HG03460 (cell line): Measurements from ENCODE around the gene CD300LF.

ENCODE experiments used
- ATAC-seq: cut with Tn5 transposase; IDR thresholded peaks from one replicate; pipeline ENCODE4 v1.9.1; 2021; ENCODE audit not compliant: unreplicated experiment

CD300LF gene

DNA sequence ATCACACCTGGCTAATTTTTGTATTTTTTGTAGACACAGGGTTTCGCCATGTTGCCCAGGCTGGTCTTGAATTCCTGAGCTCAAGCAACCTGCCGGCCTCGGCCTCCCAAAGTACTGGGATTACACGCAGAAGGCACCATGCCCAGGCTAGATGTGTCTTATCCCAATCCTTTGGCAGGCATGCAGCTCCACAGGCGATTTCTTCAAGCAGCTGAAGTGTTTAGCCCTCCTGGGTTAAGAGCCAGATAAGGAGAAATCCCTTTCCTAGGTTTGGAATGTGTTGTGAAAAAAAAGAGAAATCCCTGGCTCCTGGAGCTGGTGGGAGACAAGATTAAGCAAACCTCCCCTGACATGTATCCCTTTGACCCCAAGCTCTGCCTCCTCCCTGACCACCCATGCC, 33.7 kb upstream of the CD300LF start:
- no peak for ATAC-seq

DNA sequence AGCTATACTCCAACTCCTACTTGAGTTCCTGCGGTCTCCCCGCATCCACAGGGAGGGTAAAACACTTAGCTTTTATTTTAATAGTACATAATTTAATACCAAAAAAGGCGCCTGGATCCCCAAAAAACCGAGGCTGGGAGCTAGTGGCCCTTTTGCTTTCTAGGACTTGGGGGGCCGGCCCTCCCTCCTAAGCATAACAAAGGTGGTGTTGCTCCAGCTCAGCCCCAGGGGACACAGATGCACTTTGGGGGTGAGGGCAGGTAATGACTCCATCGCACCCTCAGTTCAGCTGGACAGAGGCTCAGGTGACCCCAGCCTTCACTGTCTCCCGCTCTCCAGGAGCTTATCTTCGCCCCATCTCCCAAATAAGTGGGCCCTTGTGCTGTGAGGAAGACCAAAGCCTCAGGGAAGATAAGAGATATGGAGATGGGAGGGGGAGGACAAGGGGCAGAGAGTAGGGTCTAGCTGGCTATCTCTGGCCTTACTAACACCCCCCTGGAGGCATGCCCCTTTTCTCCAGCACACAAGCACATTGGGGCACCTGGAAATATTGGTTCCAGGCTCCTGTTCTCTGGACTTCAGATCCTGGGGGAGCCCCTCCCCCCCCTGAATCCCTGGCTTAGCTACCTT, 32.9 kb upstream of the CD300LF start:
- ATAC-seq = no peak

DNA sequence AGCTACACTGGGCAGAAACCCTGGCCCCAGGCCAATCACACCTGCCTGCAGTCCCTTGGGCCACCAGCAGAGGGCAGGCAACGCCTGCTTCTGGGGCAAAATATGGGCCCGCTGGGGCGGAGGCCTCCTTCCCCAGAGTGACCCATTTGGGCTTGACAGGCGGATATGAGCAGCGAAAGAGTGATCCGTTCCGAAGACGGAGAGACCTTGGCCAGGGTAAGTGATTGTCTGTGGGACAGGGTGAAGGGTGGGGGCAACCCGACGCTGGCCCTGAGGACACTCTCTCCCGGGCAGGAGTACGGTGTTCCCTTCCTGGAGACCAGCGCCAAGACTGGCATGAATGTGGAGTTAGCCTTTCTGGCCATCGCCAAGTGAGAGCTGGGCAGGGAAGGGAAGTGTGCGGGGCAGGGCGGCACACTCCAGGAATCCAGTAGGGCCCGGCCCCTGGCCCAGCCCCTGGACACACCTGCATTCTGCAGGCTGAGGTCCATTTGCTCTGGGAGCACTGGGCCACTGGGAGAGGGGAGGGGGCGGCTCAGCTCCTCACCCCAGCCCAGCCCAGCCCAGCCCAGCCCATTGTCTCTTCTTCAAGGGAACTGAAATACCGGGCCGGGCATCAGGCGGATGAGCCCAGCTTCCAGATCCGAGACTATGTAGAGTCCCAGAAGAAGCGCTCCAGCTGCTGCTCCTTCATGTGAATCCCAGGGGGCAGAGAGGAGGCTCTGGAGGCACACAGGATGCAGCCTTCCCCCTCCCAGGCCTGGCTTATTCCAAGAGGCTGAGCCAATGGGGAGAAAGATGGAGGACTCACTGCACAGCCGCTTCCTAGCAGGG, 32.2 kb upstream of the CD300LF start:
- ATAC-seq = no peak

DNA sequence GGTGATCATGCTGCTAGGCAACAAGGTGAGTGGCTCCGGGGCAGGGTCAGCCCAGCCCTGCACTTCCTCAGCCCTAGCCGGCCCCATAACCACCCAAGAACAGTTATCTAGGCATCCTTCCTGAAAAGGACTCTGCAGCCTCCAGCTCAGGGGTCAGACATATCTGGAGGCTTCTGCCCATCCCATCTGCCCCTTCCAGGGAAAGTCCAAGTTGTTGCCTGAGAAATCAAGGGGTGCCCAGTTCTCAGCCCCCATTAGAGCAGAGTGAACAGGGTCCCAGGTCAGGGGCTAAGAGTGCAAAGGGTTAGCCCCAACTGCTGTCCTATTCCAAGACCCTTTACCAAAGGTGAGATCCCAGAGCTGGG, 31.6 kb upstream of the CD300LF start:
- no peak for ATAC-seq

DNA sequence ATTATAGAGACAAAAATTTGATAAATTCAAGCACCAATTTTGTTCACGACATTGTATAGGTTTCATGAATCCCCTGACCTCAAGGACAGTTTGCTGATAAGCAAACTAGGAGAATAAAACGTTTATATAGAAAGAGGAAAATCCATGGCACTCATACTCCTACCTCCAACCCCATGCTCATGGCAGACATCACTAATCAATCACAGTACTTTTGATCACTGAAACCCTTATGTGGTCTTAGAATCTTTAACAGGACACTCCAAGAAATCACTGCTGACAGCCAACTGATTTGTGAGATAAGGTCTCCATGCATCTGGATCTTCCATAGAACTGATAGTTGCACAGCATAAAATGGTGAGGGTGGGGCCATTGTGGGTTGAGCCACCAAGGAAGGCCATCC, 31.0 kb upstream of the CD300LF start:
- no peak for ATAC-seq

DNA sequence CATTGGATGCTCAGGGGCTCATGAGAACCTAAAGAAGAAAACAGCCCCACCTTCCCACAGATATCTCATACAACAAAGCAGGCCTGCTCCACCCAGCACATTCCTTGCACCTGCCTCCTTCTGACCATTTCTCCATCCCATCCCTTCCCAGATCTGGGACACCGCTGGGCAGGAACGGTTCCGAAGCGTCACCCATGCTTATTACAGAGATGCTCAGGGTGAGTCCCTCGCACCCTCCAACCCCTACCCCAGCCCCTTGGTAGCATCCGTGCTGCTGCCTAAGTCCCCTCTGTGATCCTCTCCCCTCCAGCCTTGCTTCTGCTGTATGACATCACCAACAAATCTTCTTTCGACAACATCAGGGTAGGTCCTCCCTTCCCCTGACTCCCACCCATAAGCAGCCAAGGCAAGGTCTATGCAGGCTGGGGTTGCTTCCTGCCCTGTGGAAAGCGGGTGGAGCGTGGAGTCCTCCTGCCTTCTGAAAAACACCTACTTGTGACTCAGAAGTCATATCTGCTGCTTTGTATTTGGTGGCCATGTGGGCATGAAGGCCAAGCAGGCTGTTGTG, 30.3 kb upstream of the CD300LF start:
- no peak for ATAC-seq

DNA sequence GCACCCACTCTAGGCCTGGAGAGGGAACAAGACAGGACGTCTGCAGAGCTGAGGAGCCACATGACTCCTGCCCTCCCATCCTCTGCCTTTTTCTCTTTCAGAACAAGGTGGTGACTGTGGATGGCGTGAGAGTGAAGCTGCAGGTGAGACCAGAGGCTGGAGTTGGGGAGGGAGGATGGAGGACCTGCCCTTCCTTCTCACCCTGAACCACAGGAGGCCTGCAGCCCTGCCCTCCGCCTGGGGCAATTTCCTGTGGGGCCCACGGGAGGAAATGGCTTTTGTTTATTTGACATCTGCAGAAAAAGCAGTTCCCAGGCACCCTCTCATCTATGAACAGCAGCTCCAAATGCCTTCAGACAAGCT, 29.4 kb upstream of the CD300LF start:
- ATAC-seq = no peak

DNA sequence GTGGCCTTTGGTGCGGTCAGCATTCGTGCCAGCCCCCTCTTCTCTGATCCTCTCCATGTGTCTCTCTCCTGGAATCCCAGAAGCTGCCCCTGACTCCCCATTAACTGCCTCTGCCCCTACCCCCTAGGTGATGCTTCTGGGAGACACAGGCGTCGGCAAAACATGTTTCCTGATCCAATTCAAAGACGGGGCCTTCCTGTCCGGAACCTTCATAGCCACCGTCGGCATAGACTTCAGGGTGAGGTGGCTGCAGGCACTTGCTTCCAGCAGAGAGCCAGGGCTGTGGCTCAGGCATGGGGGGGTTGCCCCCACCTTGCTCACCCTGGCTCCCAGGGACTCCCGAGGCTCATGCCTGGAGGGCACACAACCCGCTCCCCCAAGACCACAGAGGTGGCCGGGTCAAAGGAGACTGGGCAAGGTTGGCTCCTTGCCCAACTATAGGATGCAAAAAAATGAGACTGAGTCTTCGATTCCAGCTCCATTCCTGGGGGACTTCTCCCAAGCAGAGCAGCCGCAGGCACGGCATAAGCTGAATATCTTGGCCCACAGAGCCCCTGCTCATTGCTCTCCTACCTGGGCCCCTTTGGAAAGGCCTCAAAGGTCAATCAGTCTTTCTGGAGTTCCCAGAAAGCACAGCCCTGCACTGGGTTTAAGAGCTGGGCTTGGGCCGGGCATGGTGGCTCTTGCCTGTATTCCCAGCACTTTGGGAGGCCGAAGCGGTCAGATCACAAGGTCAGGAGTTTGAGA, 28.1 kb upstream of the CD300LF start:
- no peak for ATAC-seq

DNA sequence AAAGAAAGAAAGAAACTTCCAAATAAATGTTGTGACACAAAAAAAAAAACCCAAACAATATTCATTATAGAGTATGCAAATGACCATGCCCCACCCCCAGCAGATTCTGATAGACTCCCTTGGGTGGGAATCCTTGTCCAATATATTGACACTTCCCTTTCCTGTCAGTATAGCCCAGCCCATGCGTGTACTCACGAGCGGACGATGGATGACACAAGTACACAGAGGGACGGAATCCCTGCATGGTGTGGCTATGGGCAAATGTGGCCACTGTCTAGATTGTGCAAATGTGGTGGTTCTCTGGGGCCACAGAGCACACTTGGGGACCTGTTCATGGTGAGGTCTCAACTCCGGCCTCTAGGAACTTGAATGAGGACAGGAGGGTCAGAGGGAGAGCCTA, 27.4 kb upstream of the CD300LF start:
- no peak for ATAC-seq

DNA sequence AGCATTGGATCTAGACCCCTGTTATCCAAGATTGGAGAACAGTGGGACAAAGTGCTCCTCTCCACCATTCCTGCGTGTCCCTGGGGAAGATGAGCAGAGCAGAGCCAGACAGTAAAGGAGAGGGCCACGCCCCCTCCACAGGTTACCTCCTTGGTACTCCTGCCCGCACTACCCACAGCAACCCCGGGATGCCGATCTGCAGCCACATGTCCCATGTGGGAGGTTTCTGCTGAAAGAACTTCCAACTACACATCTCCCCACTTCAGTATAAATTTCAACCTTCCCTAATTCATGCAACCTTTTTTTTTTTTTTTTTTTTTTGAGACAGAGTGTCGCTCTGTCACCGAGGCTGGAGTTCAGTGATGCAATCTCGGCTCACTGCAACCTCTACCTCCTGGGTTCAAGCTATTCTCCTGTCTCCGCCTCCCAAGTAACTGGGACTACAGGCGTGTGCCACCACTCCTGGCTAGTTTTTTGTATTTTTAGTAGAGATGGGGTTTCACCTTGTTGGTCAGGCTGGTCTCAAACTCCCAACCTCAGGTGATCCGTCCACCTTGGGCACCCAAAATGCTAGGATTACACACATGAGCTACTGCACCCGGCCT, 26.6 kb upstream of the CD300LF start:
- no peak for ATAC-seq

DNA sequence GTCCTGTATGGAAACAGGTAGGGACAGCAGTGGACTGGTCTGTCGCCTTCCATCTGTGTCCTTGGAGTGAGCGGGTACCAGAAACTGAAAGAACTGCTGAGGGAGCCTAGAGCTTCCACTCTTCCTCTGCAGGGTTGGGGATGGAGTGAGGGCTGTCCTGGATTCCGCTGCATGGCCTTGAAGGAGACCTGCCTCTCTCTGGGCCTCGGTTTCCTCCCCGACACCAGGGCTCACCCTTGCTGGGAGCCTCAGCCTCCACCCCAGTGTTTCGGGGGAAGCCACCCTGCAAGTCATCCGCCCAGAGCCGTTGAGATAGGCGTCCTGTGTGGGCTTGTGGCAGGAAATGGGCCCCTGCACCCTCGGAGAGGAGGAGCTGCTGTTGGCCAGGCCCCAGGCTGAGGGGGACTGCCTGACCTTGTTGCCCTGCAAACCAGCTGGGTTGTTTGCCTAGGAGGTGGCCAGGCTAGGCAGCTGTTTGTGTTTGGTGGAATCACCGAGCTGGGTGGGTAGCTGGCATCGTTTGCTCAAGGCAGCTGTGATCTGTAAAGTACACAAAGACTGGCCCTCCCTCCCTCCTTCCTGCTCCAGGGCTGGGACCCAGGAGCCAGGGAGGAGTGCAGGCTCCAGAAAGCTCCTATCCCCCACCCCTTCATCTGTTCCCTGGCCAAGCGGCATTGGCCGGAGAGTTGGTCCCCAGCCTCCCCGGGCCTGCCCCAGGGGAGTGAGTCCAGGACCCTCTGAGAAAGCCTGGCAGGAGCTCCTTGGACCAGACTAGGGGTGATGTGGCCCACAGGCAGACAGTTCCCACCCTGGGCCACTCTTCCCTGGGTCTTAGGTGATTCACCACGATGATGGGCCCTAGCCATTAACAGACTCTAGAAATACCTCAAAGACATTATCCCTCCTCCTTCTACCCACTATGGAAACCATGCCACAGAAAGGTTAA, 25.6 kb upstream of the CD300LF start:
- peak; percentile 51 for ATAC-seq

DNA sequence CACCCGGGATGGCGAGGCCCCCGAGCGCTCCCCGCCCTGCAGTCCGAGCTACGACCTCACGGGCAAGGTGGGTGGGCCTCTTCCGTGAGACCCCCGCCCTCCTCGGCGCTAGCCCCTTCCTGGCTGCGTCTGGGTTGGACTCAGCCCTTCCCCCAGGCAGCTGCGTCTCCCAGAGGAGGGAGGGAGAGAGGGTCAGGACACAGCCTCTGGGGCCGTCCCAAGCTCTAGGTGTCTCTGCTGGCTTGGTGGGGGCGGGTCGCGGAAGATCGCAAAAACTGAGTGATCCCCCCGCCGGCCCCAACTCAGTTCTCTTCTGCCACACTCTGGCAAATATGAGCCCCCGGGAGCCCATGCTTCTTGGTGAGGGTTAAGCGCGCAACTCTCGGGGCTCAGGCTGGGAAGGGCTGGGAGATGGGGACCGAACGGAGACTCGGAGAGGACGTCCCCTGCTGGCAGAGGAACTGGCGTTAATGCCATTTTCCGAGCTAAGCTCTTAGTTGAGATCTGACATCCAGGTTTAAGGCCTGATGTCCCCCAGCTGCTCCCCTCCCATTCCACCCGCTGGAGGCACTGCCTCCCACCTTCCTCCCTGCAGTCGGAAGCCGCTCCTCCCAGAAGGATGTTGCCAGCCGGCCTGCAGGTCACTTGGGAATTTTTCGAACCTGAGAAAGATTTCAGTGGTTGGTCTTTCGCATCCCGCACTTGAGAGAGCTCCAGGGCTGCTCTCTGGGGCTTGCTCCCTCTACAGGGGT, 24.8 kb upstream of the CD300LF start:
- no peak for ATAC-seq

DNA sequence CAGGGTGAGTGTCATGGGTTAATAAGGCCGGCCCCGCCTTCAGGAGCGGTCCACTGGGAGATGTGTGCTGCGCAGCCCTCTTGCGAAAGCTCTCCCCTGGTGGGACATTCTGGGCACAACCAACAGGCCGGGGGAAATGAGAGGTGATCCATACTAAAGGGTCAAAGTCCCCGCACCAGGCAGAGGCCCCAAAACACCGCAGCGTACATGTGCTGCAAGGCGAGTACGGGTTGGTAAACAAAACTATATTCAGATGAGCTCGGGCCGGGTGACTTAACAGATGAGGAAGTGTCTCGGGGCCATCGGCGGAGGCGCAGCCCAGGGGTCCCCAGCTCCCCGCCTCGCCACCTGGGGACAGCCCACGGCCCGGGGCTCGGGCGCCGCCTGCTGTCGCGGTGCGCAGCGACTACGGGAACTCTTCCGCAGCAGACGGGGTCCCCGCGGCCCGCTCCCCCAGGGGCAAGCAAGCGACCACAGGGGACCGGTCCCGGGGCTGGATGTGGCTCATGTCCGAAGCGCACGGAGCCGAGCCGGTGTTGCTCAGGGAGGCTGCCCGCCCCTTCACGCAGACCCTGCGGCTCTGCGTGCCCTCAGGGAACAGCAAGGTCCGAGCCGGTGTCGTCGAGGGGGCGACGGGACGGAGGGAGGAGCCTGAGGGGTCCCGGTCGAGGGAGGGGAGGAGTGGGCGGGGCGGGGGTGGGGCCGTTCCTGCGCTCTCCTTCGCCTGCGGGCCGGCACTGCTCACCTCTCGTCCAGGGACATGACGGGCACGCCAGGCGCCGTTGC, 24.0 kb upstream of the CD300LF start, which contains the start of gene RAB37:
Gene RAB37, plus strand, starts transcription at position 744 of the 786 bp plus-strand sequence. Its CDS starts 17 bp downstream, at position 761.
- no peak for ATAC-seq

DNA sequence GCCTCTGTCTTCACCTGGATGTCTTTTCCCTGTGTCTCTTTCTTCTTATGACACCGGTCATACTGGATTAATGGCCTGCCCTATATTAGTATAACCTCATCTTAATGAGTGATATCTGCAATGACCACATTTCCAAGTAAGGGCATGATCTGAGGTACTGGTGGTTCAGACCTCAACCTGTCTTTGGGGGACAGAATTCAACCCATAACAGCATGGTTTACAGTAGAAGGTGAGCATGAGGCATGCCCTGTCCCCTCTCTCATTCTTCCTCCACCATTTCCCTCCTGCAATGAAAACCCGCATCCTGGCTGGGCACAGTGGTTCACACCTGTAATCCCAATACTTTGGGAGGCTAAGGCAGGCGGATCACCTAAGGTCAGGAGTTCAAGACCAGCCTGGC, 21.5 kb upstream of the CD300LF start:
- no peak for ATAC-seq

DNA sequence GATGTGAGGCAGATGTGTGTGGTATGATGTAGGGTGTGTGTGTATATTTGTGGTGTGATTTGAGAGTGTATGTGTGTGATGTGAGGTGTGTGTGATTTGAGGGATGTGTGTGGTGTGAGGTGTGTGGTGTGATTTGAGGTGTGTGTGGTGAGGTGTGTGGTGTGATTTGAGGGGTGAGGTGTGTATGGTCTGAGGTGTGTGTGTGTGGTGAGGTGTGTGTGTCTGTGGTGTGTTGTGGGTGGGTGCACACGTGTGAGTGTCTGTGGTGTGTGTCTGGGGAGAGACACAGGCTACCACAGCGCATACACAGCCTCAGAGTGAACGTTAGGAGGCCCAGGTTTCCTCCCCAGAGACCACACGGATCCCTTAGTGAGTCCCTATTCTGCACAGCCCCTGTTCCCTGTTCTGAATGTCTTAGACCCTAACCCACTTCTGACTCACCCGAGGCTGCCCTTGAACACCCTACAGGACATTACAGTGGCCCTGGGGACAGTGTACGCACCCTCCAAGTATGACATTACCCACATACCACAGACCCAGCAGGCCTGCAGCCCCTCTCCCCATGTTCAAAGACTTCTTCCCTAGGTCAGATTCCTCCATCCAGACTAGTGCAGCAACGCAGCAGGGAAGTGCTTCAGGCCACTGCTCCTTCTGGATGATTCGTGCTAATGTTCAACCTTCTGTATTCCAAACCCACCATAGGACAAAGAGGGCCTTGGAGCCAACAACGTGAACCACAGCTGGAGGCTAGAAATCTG, 20.8 kb upstream of the CD300LF start:
- no peak for ATAC-seq

DNA sequence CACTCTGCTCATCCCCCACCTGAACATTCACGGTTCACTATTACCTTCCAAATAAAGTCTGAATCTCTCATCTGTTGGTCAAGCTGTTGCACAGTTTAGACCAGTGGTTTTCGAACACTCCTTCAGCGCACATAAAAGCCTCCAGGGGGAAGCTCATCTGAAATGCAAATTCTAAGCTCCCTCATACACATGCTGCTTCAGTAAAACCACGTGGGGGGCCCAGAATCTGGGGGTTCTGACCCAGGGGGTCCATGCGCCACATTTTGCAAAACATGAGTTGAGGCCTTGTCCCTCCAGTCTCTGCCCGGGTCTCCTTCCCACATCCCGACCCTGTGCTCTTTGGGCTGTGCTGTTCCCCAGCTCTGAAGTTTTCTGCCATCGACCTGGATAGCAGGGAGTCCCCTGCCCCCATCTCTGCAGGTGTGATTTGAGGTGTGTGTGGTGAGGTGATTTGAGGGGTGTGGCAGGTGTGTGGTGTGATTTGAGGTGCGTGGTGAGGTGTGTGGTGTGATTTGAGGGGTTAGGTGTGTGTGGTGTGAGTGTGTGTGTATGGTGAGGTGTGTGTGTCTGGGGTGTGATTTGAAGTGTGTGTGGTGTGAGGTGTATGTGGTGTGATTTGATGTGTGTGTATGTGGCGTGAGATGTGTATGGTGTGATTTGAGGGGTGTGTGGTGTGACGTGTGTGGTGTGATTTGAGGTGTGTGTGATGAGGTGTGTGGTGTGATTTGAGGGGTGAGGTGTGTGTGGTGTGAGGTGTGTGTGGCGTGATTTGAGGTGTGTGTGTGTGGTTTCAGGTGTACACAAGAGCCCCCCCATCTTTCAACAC, 19.5 kb upstream of the CD300LF start:
- no peak for ATAC-seq

DNA sequence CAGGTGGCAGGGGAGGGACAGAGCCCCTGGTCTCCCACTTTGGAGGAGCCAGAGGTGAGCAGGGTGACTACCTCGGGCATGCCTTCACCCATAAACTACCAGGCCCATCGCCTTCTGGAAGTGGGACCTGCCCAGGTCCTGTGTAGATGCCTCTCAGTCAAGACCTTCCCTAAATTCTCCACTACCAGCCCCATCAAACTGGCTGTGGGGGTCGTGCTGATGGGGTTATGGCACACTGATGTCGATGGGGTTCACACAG, 18.6 kb upstream of the CD300LF start:
- no peak for ATAC-seq
